ENCODE measurements around the gene SLC7A4.
"Not testable (repeated sequence)": the region's sequence is repeated elsewhere in the genome, so short reads cannot be mapped to it uniquely, and the experiment has no call there.

SLC7A4 gene

GRCh38 chr22:21016644-21017420, 15.5 kb downstream of the SLC7A4 start:
- no peak for DNase-seq (ENCODE audit: low spot score)

DNA sequence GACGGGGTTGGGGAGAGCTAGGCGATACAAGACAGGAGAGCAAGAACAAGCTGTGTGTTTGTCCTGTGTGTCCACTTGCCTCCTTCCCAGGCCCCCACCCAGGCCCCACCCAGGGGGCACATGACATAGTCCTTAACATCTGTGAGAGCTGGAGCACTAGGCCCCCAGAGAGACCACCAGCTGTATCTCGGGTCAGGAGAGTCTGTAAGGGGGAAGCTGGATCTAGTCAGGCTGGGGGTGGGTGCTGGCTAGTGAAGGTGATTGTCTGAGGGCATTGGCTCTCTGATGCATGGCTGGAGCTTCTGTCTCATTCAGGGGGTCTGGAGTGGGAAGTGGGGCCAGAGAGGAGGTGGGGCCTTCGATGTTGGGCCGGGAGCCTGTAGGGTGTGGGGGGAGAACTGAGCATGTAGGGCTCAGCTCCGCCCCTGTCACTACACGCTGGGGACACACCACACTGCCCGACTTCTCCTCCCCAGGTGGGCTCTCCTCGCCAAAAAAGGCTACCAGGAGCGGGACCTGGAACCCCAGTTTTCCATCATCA, 16.8 kb downstream of the SLC7A4 start:
- DNase-seq (ENCODE audit: low spot score), result no peak

DNA sequence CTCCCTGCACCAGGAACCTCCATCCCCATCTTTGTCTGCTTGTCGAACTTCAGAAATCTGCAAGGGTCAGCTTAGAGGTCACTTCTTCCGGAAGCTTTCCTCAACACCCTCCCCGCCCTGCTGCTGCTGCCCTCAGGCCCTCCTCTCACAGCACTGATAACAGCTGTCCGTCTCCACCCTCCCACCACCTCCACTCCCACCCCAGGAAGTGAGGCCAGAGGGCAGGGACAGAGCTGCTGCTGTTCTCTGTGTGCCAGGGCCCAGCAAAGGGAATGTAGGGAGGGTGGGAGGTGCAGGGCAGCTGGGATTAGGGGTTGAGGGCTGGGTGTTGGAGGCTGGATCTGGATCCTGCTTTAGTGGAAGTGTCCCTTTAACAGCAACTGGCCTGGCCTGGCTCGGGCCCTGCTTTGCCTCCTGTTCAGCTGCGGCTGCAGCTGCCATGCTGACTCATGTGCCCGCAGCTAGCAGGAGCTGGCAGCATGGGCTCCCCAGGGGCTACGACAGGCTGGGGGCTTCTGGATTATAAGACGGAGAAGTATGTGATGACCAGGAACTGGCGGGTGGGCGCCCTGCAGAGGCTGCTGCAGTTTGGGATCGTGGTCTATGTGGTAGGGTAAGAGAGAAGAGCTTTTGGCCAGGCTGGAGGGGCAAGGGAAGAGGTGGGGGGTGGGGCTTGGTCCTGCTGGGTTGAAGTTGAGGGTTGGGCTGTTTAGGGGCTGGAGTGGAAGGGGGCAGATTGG, 17.5 kb downstream of the SLC7A4 start, which contains the start of gene P2RX6:
P2RX6 (plus strand) TSS at position 440 of the 740 bp plus-strand sequence; CDS start at position 450, 10 bp downstream.
- DNase-seq (ENCODE audit: low spot score), result no peak

DNA sequence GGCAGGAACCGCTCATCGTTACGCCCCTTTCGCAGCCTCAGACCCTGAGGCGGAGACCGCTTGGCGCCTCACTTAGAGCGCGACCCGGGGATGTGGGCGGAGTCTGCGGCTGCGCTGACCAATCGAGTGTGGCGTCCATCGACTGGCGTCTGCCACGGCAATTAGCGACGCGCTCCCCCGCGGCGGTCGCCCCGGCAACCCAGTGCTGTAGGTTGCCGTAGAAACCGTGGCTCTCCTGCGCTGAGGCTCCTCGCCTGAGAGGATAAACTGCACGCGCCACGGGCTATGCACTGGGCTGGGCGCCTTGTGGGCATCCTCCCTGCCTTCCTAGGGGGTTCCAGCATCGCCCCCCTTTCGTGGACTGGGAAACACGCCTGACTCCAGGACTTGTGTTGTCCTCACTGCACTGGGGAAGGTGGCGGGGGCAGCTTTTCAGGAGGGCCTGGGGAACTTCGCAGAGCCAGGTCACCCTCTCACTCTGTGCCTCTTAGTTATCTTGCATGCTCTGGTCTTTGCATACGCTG, 18.1 kb downstream of the SLC7A4 start:
- DNase-seq (ENCODE audit: low spot score), result peak; percentile 95

- DNase-seq (ENCODE audit: low spot score), result peak; percentile 29
Measured at GRCh38 chr22:21013657-21014201, 18.6 kb downstream of the SLC7A4 start.

DNA sequence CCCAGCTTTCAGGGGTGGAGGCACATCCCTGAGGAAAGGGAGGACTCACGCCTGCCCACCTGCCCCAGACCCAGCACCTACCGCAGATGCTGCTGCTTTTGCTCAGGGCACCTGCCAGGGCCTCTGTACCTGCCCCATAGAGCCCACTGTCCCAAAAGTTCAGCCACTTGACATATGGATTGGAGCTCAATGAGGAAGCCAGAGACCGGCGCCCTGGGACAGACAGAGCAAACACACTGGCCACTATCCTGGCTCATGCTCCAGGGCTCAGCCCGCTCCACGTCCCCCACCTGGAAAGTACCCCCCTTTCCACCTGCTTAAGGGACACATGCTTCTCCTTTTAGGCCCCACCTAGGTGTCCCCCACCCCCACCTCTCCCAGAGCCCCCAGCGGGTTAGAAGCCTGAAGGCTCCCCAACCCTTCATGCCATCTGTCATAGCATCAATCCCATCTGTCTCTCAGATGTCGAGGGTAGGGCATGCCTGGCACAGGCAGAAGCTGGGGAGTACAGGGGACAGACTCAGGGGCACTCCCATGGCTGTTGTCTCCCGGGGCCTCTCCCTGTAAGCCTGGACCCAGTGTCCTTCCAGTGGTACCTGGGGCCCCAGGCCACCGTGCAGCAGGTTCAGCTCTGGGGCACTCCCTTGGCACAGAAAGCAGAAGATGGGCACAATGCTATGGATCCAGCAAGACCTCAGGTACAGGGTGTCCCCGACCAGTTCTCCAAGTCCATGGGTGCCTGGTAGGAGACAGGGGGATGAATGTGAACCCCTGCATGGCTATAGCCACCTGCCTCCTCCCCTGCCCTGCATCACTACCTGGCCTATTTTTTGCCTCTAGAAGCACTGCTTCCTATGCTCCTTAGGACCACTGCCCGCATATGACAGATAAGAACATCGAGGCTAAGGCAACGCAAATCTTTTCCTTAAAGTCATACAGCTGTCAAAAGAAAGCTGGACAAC, 19.6 kb downstream of the SLC7A4 start:
- peak; percentile 79 for DNase-seq (ENCODE audit: low spot score)

DNA sequence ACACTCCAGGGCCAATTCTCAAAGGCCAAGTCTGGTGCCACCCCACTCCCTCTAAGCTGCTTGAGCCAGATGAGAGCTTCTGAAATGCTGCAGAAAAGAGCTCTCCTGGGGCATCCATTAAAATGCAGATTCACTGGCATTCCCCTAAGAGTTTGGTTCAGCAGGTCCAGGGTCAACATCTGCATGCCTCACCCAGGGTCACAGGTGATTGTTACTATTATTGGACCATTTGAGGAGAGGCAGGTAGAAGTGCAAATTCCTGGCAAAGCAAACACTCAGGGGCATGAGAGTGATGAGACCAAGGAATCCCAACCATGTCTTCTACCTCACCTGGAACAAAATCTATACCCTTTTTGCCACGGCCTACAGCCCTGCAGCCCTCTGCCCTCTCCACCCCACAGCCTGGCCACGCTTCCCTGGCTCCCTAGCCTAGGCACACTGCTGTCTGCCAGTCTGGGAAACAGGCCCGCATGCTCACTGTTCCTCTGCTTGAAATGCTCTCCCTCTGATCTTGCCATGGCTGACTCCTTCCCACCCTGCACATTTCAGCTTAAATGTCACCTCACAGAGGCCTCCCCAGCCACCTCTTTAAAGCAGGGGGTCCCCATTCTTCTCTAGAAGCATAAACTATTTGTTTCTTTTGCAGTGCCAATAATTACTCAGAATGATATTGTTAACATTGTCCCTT, 21.8 kb downstream of the SLC7A4 start:
- DNase-seq (ENCODE audit: low spot score), result no peak

GRCh38 chr22:21009638-21010425, 22.5 kb downstream of the SLC7A4 start:
- DNase-seq (ENCODE audit: low spot score), result no peak

GRCh38 chr22:21009208-21009607, 23.2 kb downstream of the SLC7A4 start:
- DNase-seq (ENCODE audit: low spot score), result not testable (repeated sequence)

DNA sequence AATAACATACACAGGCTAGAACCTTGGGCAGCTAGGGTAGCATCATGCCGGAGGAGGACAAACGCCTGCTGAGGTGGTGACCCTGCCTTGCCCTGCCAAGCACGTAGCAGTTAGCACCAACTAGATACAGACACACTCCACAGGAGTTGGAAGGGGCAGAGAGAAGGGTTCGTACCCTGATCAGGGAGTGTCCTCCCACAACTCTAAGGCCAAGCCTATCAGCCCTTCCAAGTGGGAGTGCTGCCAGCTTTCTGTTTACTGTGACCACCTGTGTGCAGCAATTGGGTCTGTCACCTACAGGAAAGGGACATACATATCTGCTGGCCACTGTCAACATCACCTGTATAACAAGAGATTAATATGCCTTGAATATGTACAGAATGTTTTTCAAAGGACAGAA, 28.6 kb downstream of the SLC7A4 start:
- peak; percentile 34 for DNase-seq (ENCODE audit: low spot score)

GRCh38 chr22:21001601-21002325, 30.6 kb downstream of the SLC7A4 start, which contains the start of gene THAP7:
Gene THAP7 (minus strand): TSS chr22:21002118. CDS start chr22:21001911, 207 bp downstream.
- DNase-seq (ENCODE audit: low spot score), result peak; percentile 96

GRCh38 chr22:21000987-21001600, 31.3 kb downstream of the SLC7A4 start:
- no peak for DNase-seq (ENCODE audit: low spot score)

GRCh38 chr22:21000207-21000986, 32.0 kb downstream of the SLC7A4 start:
- peak; percentile 30 for DNase-seq (ENCODE audit: low spot score)

- no peak for DNase-seq (ENCODE audit: low spot score)
Measured at GRCh38 chr22:20999350-21000206, 32.8 kb downstream of the SLC7A4 start.

GRCh38 chr22:20998411-20999336, 33.7 kb downstream of the SLC7A4 start:
- DNase-seq (ENCODE audit: low spot score), result no peak

Data from cerebellar cortex (tissue), 1 donor.